Lower leg skin (tissue), 4 donors: ENCODE data around the gene BRF1. TPM values are rescaled to one million over a fixed set of nuclear protein-coding genes. Genes with fewer than 3 reads are reported as not detected.

ENCODE experiments used
- DNase-seq, 2 donors: peaks; one replicate each; pipeline ENCODE4 v3.0.0-alpha.2; 2019; ENCODE audit warnings: low spot score in 2 of 2
- H3K4me3 ChIP-seq: fragments of 200-600 bp; sonication (generic); 2 replicates; pipeline ENCODE4 v1.5.1; 2017; ENCODE audit warnings: mild to moderate bottlenecking, low read depth; ENCODE audit not compliant: poor library complexity, severe bottlenecking
- CTCF ChIP-seq, 3 donors: fragments of 450-650 bp; IDR thresholded peaks; one replicate each; pipeline ENCODE4 v1.5.1; 2016; ENCODE audit warnings: antibody characterized with exemption in 3 of 3, mild to moderate bottlenecking in 3 of 3, moderate library complexity in 2 of 3
- POLR2A ChIP-seq, 2 donors: fragments of 450-650 bp; IDR thresholded peaks; one replicate each; pipeline ENCODE4 v1.6.1; 2016 to 2017; ENCODE audit warnings: antibody characterized with exemption in 2 of 2, mild to moderate bottlenecking in 1 of 2, moderate library complexity in 1 of 2
- WGBS, 2 donors: methylation state at CpG; one replicate each; pipeline ENCODE4 v1.1.5; 2018; 5-methylcytosine and 5-hydroxymethylcytosine counted together
- intact Hi-C: fragments of 100-400 bp; cut with DNase I; formaldehyde crosslinking; loops from one replicate; pipeline ENCODE4 v1.15.0; 2023; ENCODE audit warnings: low total_unique reads
- total RNA-seq, 4 donors: library from RNA; depleted of rRNA; stranded (reverse); fragments of >200 nt; gene quantifications; one replicate each; pipeline ENCODE4 v1.1.0, GENCODE V29; 2016

Gene BRF1
- total RNA-seq, 4 donors from 2014 or later = 32.7 to 74.5 (median 43.0) TPM

DNA sequence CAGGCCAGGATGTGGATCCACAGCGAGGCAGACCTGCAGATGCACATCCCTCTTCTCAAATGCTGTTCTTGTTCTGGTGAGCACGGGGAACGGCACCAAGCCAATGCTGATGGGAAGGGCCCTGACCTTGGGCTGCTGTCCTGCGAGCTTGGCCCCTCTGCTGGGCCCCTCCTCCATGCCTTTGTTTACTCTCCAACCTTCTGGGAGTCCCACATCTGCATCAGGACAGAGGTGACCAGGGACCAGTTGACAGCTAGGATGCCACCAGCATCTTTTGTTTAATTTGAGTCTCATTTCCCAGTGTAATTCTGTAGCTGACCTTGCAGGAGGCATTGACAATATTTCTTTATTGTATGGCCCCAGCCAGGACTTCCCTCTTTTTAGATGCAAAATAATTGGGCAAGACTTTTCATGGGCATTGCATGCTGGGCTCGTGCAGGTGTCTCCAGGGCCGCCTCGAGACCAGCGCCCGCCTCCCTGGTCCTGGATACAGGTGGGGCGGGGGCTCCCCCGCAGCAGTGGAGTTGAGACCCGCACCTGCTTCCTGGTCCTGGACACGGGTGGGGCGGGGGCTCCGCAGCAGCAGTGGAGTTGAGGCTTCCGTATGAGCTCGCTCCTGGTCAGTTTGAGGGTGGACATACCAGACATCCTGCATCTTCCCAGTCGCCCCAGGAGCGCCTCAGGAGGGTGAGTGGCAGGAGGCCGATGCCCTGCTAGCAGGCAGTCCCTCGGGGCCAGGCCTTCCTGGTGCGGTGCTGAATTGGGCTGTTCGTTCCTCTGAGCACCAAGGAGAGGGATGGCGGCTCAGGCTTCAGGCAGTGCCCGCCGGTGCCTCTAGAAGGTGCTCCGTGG, 25.1 kb upstream of the BRF1 start:
- no peak overlapping the region for H3K4me3 ChIP-seq
- 90% methylated on average over 26 to 27 of the region's 27 CpGs for WGBS, 2 donors
- TF ChIP-seq CTCF (IDR thresholded peaks at IDR 0.05) (no peak), POLR2A (IDR thresholded peaks at IDR 0.05) (no peak)
- intact Hi-C loops = no loop called here
- no peak for DNase-seq

- no peak overlapping the region for H3K4me3 ChIP-seq
- TF ChIP-seq CTCF (IDR thresholded peaks at IDR 0.05) (no peak), POLR2A (IDR thresholded peaks at IDR 0.05) (no peak)
- intact Hi-C loops = no loop called here
- WGBS, 2 donors = 92 to 95% methylated on average over 9 of the region's 9 CpGs
- no peak for DNase-seq
Measured at GRCh38 chr14:105325303-105325702, 24.5 kb upstream of the BRF1 start.

DNA sequence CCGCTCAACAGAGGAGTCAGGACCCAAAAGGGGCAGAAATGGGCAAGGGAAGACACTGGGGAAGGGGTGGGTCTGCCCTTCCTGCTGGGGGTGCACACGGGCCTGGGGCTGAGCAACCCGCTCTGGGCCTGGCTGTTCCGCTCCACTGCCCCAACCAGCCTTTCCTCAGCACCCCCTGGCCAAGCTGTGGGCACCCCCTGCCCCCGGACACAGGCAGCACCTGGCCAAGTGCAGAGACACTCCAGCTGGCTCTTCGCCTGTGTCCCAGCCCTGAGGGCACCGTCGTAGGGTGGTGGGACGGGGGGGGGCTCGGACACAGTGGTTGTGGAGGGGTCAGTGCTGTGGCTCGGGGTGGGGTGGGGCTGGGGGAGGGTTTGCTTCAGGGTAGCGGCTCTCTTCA, 24.1 kb upstream of the BRF1 start:
- 79 to 82% methylated on average over 8 to 9 of the region's 12 CpGs for WGBS, 2 donors
- TF ChIP-seq POLR2A (IDR thresholded peaks at IDR 0.05) = no peak
- TF ChIP-seq CTCF (IDR thresholded peaks at IDR 0.05) = no peak
- no peak overlapping the region for H3K4me3 ChIP-seq
- no peak for DNase-seq
- intact Hi-C loops = no loop called here

- 80 to 87% methylated on average over 25 to 30 of the region's 30 CpGs for WGBS, 2 donors
- intact Hi-C loops = no loop called here
- no peak for DNase-seq
- no peak for TF ChIP-seq POLR2A (IDR thresholded peaks at IDR 0.05)
- TF ChIP-seq CTCF (IDR thresholded peaks at IDR 0.05) = no peak
- H3K4me3 ChIP-seq = no peak overlapping the region
Measured at GRCh38 chr14:105324080-105324778, 23.4 kb upstream of the BRF1 start.

DNA sequence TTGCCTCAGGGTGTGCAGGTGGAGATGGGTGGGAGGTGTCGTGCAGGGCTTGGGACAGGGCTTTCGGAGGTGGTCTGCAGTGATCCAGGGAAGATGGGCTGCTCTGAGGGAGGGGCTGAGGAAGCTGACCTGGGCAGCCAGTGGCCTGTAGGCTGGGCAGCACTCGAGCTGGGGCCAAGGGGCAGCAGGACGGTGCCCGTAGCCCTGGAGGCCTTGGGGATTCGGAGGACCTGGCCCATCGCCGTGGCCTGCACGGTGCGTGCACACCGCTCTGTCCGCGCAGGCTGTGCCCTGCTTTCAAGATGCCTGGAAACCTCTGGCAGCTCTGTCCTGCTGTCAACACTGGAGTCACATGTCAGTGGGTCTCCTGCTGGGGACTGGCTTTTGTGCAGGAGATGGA, 22.9 kb upstream of the BRF1 start:
- intact Hi-C loops = no loop called here
- WGBS, 2 donors = 94% methylated on average over 6 to 13 of the region's 13 CpGs
- TF ChIP-seq POLR2A (IDR thresholded peaks at IDR 0.05) (no peak), CTCF (IDR thresholded peaks at IDR 0.05) (no peak)
- no peak overlapping the region for H3K4me3 ChIP-seq
- no peak for DNase-seq
